HFF-Myc (cell line): ENCODE measurements around the gene SETBP1.

ENCODE experiments used
- DNase-seq: peaks from one replicate; pipeline ENCODE4 v3.0.0-alpha.2; 2011; ENCODE audit warnings: low read depth; ENCODE audit errors: extremely low read depth
- H3K4me3 ChIP-seq: replicated peaks from 2 replicates; pipeline ENCODE4 v1.5.1; 2011; ENCODE audit warnings: low read depth, mild to moderate bottlenecking, control low read depth, low read length
- TF ChIP-seq, protein P1 (sequence below): IDR thresholded peaks from 2 replicates; pipeline ENCODE4 v1.5.1; 2012; ENCODE audit warnings: mild to moderate bottlenecking, low read depth, low read length, control low read depth; ENCODE audit errors: missing control alignments

The SETBP1 gene

DNA sequence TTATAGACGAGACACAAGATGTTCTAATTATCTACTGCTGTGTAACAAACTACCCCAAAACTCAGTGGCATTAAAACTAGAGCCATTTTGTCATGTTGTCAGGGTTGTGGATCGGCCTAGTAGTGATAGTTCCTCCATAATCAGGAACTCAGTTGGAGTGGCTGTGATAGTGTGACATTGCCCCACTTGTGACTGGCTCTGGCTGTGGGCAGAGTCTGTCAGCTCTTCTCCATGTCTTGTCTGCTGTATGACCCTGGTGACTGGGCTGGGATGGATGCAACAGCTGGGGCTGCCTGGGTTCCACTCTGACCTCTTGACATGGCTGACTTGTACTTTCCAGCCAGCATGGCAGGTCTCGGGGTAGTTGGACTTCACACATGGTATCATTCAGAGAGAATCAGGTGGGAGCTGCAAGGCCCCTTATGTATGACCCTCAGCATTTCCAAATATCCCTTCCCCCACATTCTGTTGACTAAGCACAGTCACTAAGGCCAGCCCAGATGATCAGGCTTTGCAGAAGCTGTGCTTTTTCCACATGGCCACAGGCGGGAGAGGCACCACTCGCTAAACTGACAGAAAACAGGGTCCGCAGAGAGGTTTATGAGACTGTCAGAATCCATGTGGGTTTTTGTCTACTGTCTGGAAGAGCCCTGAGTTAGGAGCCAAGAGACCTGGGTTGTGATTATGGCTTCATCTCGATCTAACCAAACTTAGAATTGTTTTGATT is 50.3 kb downstream of the SETBP1 start:
- H3K4me3 ChIP-seq: no peak overlapping the region
- DNase-seq: no peak

DNA sequence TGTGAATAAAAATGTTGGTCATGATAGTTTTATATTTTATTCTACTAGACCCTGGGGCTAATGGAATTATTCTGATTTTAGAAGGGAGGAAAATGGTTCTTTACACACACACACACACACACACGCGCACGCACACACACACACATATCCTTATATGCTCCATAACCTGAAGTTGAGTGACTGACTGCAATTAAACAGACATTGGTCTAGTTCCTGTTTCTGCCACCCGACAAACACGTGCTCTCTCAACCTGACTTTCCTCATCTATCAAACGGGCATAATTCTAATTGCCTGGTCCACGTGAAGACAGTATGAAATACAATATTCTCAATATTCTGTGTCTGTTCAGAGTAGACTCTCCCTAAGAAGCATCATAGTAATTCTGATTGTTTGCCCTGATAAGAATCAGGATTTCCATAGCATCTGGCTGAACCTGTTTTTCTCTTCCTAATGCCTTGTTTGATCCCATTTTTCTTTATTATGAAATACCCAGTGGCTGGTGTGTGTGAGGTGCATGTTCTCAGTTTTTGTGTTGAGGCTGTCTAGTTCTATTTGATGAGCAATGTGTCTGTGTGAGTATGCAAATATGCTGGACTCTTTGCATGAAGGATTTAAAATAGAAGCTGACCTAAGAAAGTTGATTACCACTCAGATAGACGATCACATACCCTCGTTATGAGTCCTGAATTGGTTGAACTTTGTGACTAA is 51.0 kb downstream of the SETBP1 start:
- no peak for DNase-seq

More for the DNA sequence above, 50.3 kb downstream of the SETBP1 start:
- TF ChIP-seq, protein P1, sequence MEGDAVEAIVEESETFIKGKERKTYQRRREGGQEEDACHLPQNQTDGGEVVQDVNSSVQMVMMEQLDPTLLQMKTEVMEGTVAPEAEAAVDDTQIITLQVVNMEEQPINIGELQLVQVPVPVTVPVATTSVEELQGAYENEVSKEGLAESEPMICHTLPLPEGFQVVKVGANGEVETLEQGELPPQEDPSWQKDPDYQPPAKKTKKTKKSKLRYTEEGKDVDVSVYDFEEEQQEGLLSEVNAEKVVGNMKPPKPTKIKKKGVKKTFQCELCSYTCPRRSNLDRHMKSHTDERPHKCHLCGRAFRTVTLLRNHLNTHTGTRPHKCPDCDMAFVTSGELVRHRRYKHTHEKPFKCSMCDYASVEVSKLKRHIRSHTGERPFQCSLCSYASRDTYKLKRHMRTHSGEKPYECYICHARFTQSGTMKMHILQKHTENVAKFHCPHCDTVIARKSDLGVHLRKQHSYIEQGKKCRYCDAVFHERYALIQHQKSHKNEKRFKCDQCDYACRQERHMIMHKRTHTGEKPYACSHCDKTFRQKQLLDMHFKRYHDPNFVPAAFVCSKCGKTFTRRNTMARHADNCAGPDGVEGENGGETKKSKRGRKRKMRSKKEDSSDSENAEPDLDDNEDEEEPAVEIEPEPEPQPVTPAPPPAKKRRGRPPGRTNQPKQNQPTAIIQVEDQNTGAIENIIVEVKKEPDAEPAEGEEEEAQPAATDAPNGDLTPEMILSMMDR: no peak

DNA sequence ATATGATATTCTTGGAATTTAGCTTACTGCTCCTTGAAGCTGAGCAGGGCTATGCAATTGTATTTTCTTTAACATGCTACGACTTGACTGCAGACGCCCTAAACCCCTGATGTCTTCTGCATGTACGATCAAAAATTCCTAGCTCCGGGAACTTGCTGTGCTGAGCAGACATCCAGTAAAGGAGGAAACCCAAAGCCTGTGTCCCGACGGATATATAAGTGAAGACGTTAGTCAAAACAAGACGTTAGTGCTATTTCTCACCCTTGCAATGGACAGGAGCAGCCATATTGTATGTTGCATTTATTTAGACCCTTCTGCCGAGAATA is 51.5 kb downstream of the SETBP1 start:
- TF ChIP-seq, protein P1: no peak
- DNase-seq: no peak
- no peak overlapping the region for H3K4me3 ChIP-seq

More for the DNA sequence above, 51.0 kb downstream of the SETBP1 start:
- TF ChIP-seq, protein P1: no peak
- H3K4me3 ChIP-seq: no peak overlapping the region

DNA sequence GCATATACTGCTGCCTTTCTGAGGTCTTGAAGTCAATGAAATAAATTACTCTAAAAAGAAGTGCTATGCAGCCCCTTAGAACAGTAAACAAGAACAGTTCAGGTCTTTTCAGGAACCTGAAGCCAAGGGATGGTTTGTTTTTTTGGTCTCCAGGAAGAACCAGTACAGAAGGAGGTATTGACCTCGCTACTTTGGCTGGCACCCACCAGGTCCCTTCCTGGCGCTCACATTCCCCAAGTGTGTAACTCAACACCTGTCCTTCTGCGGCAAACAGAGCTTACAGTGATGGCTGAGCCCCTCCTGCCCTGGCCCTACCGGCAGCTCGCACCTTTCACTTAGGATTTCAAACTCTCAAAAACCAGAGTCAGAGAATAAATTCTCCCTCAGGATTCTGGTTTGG is 51.9 kb downstream of the SETBP1 start:
- H3K4me3 ChIP-seq: no peak overlapping the region
- DNase-seq: no peak
- TF ChIP-seq, protein P1: no peak

DNA sequence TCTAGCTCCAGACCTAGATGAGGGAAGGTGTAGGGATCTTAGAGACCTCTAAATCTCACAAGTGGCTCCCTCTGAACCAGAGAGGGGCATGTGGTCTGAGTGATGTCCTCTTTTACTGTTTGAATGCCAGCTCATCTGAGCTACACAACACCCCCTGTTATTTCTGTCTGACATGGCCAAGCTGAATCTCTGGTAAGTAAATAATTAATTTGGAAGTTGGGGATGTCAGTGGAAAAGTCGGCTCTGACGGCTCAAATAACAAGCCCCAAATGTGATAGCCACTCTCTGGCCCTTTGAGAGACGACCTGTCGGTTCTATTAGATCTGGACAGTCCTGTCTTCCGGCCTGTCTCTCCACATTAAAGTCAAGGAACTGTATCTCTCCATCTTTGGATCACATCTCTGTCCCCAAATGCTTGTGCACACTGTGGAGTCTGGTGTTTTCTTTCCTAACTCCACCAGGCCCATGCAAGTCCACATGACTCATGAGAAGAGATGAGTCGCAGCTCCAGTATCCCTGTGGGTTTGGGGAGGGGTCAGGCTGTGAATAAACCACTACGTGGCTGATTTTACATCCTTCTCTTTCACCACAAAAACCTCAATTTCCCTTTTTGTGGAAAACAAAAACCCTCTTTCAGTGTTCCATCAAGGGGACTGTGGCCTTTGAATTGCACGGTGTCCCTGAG is 52.5 kb downstream of the SETBP1 start:
- TF ChIP-seq, protein P1: no peak
- peak; percentile 30 for DNase-seq
- no peak overlapping the region for H3K4me3 ChIP-seq

DNA sequence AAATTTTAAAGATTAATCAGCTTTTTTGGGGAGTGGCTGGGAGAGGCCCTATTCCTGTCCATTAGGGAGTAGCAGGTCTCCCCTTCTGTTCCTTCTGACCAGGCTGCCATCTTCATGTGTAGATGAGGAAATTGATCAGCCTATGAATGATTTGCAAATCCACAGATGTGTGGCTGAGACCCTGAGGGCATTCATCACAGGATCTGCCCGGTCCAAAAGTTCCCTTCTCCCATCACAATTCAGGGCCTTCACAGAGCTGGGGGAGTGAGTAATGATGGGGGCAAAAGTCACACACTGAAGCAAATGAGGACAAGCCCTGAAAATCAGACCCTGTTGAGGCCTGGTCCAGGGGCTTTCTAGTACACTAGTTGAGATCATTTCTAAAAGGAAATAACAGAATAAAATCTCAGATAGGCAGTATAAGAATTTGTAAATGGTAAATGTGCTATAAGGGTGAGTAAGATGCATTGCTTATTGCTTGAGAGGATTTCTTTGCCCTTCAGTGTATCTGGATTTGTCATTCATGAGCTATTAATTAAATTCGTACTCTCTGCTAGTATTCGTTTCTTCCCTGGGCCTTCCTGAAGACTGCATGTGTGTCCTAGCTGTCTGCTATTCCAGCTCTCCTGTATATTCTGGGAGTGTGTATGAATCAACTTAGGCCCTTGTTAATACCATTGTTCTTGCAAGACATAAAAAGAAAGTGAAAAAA is 53.2 kb downstream of the SETBP1 start:
- DNase-seq: no peak
- TF ChIP-seq, protein P1: no peak
- no peak overlapping the region for H3K4me3 ChIP-seq
